ENCODE measurements around the gene FAM20C.

FAM20C gene

DNA sequence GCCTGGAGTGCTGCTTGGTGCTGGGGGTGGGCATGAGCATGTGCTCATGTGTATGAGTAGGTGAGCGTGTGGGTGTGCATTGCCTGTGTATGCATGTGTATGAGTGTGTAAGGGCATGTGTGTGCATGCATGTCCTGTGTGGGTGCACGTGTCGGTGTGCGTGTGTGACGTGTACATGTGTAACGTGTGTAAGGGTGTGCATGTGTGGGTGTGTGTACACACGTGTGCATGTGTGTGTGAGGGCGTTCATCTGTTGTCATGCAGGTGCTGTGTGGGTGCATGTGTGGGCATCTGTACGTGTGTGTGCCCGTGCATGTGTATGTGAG is 30.3 kb downstream of the FAM20C start:
- DNase-seq, result no peak

- peak in 2 of 58 donors; percentile 8 to 32 for DNase-seq
Observed at GRCh38 chr7:223118-223800, 30.9 kb downstream of the FAM20C start.

GRCh38 chr7:223861-224260 is 31.5 kb downstream of the FAM20C start:
- no peak for DNase-seq

- DNase-seq, result no peak
Observed at GRCh38 chr7:226281-226895, 34.0 kb downstream of the FAM20C start.

DNA sequence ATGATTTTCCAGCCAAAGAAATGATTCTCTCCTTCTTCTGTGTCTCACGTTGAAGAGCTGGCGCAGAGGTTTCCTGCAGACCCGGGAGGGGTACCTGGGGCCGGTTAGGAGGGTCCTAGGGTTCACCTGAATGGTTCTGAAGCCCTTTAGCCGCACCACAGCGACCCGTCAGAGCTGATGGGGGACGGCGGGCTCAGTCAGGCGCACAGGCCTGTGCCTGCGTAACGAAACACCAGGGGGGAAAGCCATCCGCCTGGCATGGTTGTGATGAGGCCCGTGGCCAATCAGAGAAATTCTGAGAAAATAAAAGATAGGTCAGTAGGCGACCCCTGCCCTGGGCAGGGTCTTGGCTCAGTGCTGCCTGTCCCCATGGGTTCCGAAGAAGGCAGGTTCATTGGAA is 35.6 kb downstream of the FAM20C start:
- DNase-seq, result no peak

- DNase-seq, result no peak
Observed at GRCh38 chr7:228610-229009, 36.2 kb downstream of the FAM20C start.

- no peak for DNase-seq
Observed at GRCh38 chr7:229184-229964, 37.0 kb downstream of the FAM20C start.

DNA sequence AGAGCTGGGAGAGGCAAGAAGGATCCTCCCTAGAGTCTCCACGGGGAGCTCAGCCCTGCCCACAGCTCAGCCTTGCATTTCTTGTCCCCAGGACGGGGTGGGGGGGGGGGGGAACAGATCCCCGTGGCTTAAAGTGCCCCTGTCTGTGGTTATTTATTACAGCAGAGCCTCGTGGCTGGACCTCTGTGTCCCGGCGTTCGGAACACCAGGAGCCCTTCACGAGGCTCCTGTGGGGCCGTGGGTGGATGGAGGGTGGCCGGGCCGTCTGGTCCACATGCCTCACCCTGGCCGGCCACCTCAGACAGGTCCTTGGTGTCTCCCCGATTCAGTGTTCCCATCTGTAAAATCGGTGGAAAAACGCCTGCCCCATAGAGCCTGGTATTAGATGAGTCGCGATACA is 37.9 kb downstream of the FAM20C start:
- DNase-seq, result no peak

DNA sequence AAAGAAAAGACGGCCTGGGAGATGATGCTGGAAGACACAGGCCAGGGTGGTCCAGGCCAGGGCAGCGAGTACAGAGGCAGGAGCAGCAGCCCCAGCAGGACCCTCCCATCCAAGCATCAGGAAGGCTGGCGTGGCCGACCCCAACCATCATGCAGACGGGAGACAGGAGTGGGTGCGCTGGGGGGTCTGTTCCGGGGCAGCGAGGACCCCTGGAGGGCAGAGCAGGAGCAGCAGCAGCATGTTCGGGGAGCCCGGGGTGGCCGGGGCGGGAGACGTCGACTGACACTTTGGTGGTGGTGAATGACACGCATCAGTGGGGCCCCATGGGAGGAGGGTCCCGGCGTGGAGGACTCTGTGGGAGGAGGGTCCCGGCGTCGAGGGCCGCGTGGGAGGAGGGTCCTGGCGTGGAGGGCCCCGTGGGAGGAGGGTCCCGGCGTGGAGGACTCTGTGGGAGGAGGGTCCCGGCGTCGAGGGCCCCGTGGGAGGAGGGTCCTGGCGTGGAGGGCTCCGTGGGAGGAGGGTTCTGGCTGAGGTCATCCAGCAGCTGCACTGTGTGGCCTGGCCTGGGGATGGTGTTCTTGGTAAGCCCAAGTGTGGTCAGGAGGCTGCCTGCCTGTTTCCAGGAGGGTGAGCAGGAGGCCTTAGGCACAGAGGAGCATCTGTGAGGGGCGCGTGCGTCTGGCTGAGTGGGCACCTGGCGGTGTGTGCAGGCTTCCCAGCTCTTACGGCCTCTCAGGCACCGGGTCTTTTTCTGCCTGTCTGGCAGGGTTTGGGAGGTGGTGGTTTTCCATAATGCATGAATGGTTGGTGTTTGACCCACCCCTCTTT is 38.9 kb downstream of the FAM20C start:
- no peak for DNase-seq

DNA sequence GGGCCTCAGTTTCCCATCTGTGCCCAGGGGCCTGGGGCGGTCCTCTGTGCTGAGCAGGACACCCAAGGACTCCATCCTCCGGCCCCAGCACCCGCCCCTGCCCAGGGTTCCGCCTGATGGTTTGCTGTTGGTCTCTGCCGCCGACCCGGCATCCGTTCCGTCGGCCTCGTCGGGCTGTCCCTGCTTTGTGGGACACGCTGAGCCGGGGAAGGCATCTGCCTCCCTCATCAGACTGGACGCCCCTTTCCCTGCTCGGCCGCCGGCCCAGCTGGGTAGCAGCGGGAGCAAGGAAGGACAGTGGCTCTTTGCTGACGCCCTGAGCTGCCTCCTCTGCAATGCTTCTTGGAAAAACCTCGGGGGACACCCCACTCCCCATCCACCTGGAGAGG is 39.5 kb downstream of the FAM20C start:
- no peak for DNase-seq

DNA sequence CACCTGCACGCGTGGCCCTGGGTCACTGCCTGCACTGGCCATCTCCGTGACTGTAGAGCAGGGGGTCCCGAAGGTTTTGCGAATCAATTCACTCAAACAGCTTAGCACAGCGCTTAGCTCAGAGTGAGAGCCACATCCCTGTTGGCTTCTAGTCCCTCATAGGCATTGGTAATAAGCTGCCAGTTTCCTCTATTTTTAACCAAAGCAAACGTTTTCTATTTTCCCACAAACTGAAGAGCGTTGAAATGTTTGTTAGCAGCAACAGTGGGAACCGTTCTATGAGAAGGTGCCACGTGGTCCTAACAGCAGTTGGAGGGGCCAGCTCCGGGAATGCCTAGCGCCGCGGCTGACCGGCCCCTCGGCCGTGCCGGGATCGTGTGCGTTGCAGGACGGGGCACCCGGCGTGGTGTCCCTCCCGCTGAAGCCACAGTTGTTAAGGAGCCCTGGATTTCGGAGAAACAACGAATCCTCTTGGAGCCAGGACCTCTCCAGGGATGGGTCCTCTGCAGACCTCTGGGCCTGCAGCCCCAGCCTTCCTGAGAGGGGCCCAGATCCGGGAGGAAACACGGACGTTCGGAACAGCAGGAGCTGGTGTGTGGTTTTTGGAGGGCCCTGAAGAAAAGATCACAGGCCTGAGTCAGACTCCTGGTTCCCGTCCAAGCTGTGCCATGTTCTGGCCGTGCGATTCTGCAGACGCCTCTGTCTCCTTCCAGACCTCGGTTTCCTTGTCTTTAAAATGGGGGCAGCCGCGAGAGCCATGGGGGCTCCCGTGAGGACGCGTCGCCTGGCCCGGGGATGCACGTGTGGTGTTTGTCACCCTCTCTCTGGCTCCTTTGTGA is 40.3 kb downstream of the FAM20C start:
- DNase-seq, result no peak

GRCh38 chr7:233249-234035 is 41.1 kb downstream of the FAM20C start:
- no peak for DNase-seq

DNA sequence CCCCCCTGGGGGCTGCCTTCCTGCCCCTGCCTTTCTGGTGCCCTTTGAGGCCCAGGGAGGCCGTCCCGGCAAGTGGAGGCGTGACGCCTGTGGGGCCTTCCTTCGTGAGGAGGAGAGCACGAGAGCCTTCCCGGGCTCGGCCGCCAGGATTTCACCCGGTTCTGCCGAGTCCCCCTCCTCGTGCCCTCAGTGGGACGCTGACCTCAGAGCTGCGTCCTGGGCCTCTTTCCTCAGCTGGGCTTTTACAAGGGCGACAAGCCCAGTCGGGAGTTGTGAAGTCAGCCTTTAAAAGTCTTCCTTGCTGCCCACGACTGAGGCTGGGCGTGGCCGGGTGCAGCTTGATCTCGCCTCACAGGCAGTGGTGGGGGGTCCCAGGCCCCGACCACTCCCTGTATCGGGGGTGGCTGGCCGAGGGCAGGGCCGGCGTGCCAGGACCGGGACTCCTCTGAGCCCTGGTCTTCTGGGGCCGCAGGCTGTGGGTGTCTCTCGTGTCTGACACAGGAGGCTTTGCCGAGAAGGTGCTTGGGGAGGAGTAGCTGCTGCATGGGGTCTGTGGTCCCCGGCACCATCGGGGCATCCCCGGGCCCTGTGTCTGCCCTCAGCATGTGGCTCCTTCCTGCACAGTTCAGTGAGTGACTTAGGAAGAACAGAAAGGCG is 41.8 kb downstream of the FAM20C start:
- no peak for DNase-seq

DNA sequence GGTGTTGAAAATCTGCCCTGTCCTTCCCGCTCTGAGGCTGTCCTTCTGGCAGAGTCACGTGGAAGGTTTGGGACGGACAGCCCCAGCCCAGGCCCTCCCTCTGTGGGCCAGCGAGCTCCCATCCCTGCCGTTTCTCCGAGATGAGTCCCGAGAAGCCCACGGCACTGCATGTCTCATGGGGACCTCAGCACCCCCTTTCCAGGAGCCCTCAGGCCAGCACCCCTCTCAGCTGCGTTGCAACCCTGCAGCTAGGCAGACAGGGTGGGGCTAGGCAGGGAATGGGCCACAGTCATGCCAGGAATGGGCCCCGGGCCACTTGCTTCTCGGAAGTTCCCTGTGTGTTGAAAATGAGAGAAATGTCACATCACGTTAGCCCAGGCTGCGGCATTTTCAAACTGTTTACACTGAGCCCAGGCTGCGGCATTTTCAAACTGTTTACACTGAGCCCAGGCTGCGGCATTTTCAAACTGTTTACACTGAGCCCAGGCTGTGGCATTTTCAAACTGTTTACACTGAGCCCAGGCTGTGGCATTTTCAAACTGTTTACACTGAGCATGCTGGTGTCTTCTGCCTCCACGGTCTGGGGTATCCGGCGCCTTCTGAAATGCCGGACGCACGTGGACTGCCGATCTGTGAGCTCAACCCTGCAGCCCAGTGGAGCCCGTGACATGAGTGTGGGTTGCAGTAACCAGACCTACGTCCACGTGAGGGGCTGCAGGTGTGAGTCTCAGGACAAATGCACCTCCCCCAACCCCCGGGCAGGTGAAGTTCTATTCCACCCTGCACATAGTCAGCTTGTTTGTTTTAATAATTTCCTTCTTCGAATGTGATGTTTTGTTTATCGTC is 42.6 kb downstream of the FAM20C start:
- DNase-seq, result no peak

DNA sequence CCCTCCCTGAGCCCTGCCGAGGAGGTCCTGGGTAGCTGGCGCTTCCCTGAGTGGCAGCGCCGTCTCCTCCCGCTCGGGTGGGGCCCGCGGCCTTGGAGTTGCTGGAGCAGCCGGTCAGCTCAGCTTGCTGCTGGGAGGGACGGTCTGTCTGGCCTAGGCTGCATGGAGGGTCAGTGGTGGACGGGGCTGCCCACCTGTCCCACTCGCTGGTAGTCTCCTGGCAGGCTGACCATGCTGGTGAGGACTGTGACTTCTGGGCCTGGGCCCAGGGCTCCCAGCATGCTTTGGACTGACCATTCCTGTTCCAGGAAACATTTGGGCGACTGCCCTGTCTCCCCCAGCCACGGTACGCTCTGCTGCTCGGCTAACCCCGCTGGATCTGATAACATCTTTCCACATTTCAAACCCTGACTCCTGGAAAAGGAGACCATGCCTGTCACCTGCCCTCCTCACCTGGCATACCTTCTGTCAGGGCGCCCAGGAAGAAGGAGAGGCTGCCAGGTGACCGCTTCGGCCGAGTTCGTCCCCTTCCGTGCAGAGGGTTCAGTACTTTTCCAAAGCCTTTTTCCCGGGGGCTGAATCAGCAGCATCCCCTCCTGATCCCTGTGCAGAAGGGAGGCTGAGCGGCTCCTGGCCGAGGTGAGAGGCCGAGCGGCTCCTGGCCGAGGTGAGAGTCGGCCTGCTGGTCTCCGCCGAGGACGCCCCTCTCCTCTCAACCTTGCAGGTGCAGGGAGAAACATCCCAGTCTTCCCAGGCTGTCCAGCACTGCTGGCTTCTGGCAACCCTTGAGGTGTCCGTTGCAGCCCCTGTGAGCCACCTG is 43.4 kb downstream of the FAM20C start:
- no peak for DNase-seq

- DNase-seq, result no peak
Observed at GRCh38 chr7:236967-237366, 44.6 kb downstream of the FAM20C start.

GRCh38 chr7:237385-237784 is 45.0 kb downstream of the FAM20C start:
- DNase-seq, result no peak

Measured in anterior cingulate cortex (tissue), 58 donors.